ENCODE measurements around the gene NCK2.

GRCh38 chr2:105827351-105828096 lies 82.8 kb downstream of the NCK2 start:
- TF ChIP-seq ZNF605 (CRISPR knock-in tag; IDR thresholded peaks at IDR 0.05) (no peak), EZH2 (conservative IDR thresholded peaks at IDR 0.05; ENCODE audit: low read depth, low read length) (no peak), NR2C2 (CRISPR knock-in tag; IDR thresholded peaks at IDR 0.05; ENCODE audit: borderline replicate concordance) (no peak), CTCF (CRISPR knock-in tag; IDR thresholded peaks at IDR 0.05) (no peak), SP5 (CRISPR knock-in tag; IDR thresholded peaks at IDR 0.05; ENCODE audit: borderline replicate concordance, low read depth) (no peak), POLR2A (IDR thresholded peaks at IDR 0.05; ENCODE audit: insufficient read depth in 1 of 2, low read depth in 2 of 2, low read length in 2 of 2) (no peak), SP4 (CRISPR knock-in tag; IDR thresholded peaks at IDR 0.05) (no peak), AGO1 (IDR thresholded peaks at IDR 0.05; ENCODE audit: low read depth, low read length, poor library complexity, severe bottlenecking) (no peak)
- TF ChIP-seq, protein P1, sequence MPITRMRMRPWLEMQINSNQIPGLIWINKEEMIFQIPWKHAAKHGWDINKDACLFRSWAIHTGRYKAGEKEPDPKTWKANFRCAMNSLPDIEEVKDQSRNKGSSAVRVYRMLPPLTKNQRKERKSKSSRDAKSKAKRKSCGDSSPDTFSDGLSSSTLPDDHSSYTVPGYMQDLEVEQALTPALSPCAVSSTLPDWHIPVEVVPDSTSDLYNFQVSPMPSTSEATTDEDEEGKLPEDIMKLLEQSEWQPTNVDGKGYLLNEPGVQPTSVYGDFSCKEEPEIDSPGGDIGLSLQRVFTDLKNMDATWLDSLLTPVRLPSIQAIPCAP (CRISPR knock-in tag; IDR thresholded peaks at IDR 0.05; ENCODE audit: low read depth), result no peak

Data from HepG2 (cell line).